EL (cell line): ENCODE results near the gene TBC1D4.
"Not testable (repeated sequence)": the region's sequence is repeated elsewhere in the genome, so short reads cannot be mapped to it uniquely, and the experiment has no call there.

Source experiments
- DNase-seq: peaks from one replicate; pipeline ENCODE4 v3.0.0-alpha.2; 2016

TBC1D4 gene

GRCh38 chr13:75255653-75256052, 226.3 kb downstream of the TBC1D4 start:
- no peak for DNase-seq

GRCh38 chr13:75255147-75255546, 226.8 kb downstream of the TBC1D4 start:
- no peak for DNase-seq

- DNase-seq: no peak
Observed at GRCh38 chr13:75251188-75251587, 230.8 kb downstream of the TBC1D4 start.

- peak; percentile 81 for DNase-seq
Observed at GRCh38 chr13:75250526-75251178, 231.3 kb downstream of the TBC1D4 start.

GRCh38 chr13:75245578-75245977, 236.4 kb downstream of the TBC1D4 start:
- DNase-seq: not testable (repeated sequence)

- not testable (repeated sequence) for DNase-seq
Observed at GRCh38 chr13:75240240-75240639, 241.7 kb downstream of the TBC1D4 start.

GRCh38 chr13:75236774-75237173, 245.2 kb downstream of the TBC1D4 start:
- peak; percentile 31 for DNase-seq
